ENCODE results near the gene H6PD.

The H6PD gene

GRCh38 chr1:9289711-9290485 is 55.3 kb downstream of the H6PD start:
- no peak for DNase-seq (ENCODE audit: extremely low read depth, low read depth)
- H3K4me3 ChIP-seq (replicated peaks; ENCODE audit: low read depth, low read length): no peak overlapping the region

GRCh38 chr1:9291914-9292360 is 57.4 kb downstream of the H6PD start:
- H3K4me3 ChIP-seq (replicated peaks; ENCODE audit: low read depth, low read length): peak overlapping the region; percentile 81
- no peak for TF ChIP-seq CTCF (IDR thresholded peaks at IDR 0.05; ENCODE audit: low read depth, low read length, missing control alignments)
- DNase-seq (ENCODE audit: extremely low read depth, low read depth): no peak

More at GRCh38 chr1:9289711-9290485, 55.3 kb downstream of the H6PD start:
- TF ChIP-seq CTCF (IDR thresholded peaks at IDR 0.05; ENCODE audit: low read depth, low read length, missing control alignments): no peak

GRCh38 chr1:9292361-9293240 is 58.0 kb downstream of the H6PD start, which contains the start of gene SPSB1:
Gene SPSB1 (plus strand): TSS chr1:9292894. CDS start chr1:9355892, 62,998 bp downstream.
- peak within 1 kb of the TSS; percentile 81 for H3K4me3 ChIP-seq (replicated peaks; ENCODE audit: low read depth, low read length)
- DNase-seq (ENCODE audit: extremely low read depth, low read depth): no peak
- TF ChIP-seq CTCF (IDR thresholded peaks at IDR 0.05; ENCODE audit: low read depth, low read length, missing control alignments): no peak

GRCh38 chr1:9293241-9293532 is 58.6 kb downstream of the H6PD start:
- no peak for DNase-seq (ENCODE audit: extremely low read depth, low read depth)
- no peak for TF ChIP-seq CTCF (IDR thresholded peaks at IDR 0.05; ENCODE audit: low read depth, low read length, missing control alignments)
- peak overlapping the region; percentile 81 for H3K4me3 ChIP-seq (replicated peaks; ENCODE audit: low read depth, low read length)

GRCh38 chr1:9293533-9294404 is 59.2 kb downstream of the H6PD start:
- no peak for TF ChIP-seq CTCF (IDR thresholded peaks at IDR 0.05; ENCODE audit: low read depth, low read length, missing control alignments)
- no peak for DNase-seq (ENCODE audit: extremely low read depth, low read depth)
- H3K4me3 ChIP-seq (replicated peaks; ENCODE audit: low read depth, low read length): peak overlapping the region; percentile 81

- no peak for DNase-seq (ENCODE audit: extremely low read depth, low read depth)
- no peak for TF ChIP-seq CTCF (IDR thresholded peaks at IDR 0.05; ENCODE audit: low read depth, low read length, missing control alignments)
- peak overlapping the region; percentile 81 for H3K4me3 ChIP-seq (replicated peaks; ENCODE audit: low read depth, low read length)
These were observed 59.8 kb downstream of the H6PD start for GRCh38 chr1:9294405-9294773.

Data from HFF-Myc (cell line).